Activated T-helper 1 cell treated with Interleukin-2 at 50 U/mL for 16 hours (primary cell): ENCODE measurements around the gene NMRK2.
A peak's percentile ranks its signal among the peaks of the same experiment; 100 is the strongest.
"Not testable (repeated sequence)": the region's sequence is repeated elsewhere in the genome, so short reads cannot be mapped to it uniquely, and the experiment has no call there.

ENCODE experiments used
- DNase-seq: peaks from one replicate; pipeline ENCODE4 v3.0.0-alpha.2; 2020; ENCODE audit warnings: low read depth

The NMRK2 gene

DNA sequence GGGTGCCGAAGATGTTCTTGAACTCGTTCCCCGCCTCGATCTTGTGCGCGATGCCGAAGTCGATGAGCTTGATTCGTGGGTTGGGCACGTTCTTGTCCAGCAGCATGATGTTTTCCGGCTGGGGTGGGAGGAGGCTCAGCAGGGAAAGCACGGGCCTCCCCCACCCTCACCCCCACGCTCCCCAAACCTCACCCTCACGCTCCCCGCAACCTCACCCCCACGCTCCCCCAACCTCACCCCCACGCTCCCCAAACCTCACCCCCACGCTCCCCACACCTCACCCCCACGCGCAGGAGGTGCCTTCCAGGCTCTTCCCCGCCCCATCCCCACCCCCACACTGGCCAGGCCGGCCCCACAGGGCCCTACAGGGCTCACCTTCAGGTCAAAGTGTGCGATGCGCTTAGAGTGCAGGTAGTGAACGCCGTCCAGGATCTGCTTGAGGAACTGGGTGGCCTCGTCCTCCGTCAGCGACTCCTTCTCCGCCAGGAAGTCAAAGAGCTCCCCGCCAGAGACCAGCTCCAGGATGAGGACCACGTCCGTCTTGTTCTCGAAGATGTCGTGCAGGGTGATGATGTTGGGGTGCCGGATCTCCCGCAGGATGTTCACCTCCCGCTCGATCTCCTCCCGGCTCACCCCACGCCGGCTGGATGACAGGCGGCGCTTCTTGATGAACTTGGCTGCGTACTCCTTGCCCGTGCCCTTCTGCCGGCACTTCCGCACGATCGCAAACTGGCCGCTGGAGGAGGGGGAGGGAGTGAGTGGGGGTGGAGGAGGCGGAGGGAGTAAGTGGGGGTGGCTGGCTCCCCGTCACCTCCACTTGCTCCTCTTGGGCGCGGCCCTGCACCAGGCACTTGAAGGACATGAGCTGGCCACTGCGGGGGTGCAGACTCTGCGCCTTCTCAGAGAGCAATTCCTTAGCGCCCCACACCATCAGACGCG lies 31.7 kb downstream of the NMRK2 start:
- no peak for DNase-seq

DNA sequence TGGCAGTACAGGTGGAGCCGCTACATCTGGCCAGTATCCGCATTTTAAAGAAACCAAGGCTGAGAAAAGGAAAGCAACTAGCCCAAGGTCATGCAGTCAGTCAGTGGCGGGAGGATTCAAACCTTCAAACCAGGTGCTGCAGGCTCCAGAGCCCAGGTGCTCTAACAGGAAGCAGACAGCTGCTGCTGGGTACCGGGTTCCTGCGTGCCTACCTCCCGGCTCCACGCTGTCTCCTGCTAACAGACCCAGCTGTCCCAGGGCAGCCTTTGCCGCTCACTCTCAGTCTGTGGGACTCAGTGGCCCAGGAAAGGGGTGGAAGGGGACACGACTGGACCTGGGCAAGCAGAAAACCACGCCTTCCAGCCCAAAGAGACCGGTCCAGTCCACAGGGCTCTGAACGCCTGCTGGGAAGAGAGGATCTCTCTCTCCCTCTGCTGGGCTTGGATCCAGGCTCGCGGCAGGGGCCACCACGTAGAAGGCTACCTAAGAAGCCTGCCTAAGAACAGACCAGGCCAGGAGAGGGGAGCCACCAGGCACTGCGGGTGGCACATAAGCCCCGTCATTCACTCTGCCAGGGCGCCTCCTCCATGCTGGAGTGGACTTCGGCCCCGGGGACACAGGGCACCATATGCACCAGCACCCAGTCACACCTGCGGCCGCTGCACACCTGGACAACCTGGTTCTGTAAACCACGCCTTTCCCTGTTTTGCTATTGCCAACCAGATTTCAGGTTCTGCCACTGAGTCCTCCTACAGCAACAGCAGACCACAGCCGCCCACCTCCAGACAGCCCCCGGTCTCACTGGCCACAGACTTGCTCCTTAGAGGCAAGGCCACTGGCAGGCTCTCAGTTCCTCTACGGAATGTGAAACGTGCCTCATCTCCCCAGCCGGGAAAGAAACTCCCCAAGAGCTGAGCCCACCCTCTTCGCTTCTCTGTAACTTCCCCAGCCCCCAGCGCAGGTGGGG lies 33.5 kb downstream of the NMRK2 start:
- DNase-seq = no peak

DNA sequence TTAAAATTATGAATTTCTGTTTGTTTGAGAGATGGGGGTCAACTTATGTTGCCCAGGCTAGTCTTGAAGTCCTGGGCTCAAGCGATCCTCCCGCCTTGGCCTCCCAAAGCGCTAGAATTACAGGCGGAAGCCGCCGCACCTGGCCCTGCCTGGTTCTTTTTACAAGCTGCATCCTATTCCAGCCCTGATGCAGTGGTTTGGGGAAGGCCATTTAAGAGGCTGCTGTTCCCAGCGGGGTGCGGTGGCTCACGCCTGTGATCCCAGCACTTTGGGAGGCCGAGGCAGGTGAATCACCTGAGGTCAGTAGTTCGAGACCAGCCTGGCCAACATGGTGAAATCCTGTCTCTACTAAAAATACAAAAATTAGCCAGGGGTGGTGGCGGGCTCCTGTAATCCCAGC lies 35.1 kb downstream of the NMRK2 start:
- DNase-seq = not testable (repeated sequence)

DNA sequence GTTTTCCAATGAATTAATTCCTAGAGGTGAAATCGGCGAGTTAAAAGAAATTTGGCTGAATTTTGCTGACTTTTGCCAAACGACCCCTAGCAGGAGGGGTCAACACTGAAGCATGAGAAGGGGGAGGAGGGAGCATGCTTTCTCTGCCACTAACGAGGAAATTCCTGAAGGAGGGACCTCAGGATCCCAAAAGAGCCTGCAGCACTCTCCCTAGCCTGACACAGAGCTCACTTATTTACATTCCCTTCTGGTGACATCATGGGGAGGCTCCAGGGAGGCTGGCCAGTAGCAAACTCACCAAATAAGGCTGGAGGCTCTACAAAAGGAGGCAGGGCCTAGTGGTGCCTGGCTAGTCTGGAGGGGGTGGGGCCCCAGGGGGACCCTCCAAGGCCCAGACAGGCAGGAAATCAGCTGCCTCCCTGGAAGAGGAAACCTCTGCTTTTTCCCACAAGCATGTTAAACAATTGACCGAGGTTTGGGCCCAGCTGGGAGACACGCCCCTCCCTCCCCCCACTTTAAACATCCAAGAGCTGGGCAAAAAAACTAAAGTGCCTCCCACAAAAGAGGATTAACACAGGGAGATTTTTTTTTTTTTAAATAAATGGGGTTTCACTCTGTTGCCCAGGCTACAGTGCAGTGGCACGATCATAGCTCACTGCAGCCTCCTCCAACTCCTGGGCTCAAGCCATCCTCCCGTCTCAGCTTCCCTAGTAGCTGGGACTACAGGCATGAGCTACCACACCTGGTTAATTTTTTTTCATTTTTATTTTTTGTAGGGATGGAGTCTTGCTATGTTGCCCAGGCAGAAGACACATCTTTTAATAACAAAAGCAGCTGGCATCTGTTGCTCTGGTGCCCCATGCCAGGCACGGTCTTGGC lies 35.9 kb downstream of the NMRK2 start:
- no peak for DNase-seq

DNA sequence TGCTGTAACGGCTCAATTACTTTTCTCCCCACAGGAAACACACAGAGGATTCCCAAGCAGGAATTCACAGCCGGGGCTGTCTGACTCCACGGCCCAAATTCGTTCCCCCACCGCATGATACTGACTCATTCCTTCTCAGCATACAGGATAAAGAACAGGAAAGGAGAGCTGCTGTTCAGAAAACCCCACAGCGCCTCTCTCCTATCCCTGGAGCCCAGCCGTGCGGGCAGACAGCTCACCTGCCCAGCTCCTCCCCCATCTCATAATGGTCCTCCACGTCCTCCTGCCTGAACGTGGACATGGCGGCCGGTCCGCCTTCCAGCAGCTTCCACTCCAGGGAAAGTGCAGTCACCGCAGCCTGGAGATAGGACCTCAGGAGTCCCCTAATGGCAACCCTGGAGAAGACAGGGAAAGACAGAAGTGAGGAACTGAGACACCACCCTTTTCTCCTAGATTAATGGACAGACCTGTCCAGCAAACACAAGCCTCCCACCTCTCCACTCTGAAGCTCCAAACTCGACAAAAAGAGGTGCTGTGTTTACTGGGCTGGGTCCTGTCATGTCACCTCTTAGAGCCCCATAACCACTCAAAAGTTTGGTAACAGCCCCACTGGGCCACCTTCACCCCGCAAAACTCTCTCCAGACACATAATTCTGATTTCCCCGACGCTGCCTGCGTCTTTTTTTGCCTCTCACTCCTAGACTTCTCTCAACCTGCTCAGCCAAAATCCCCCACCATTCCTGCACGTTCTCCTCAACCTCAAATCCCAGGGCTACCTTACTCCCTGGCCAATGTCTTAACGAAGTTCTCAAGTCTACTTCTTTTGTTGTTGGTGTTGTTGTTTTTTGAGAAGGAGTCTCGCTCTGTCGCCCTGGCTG lies 36.8 kb downstream of the NMRK2 start:
- DNase-seq = no peak

DNA sequence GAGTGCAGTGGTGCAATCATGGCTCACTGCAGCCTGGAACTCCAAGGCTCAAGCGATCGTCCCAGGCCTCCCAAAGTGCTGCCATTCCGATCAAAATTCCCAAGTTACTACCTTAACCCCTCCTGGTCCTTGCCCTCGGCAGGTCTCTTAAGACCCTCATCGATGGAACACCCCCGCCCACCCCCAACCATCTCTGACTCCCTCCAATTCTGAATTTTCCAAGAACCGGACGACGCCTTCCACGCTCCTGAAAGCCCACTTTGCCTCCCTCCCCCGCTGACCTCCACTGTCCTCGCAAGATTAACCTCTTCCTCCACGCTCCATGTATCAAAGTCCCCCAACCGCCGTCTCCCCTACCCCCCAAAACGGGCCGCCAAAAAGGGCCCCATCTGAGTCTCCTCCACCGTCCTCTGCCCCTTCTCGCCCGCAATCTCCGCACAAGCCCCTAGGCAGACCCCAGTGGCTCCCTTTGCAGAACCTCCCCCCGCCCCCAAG lies 37.5 kb downstream of the NMRK2 start:
- DNase-seq = no peak

DNA sequence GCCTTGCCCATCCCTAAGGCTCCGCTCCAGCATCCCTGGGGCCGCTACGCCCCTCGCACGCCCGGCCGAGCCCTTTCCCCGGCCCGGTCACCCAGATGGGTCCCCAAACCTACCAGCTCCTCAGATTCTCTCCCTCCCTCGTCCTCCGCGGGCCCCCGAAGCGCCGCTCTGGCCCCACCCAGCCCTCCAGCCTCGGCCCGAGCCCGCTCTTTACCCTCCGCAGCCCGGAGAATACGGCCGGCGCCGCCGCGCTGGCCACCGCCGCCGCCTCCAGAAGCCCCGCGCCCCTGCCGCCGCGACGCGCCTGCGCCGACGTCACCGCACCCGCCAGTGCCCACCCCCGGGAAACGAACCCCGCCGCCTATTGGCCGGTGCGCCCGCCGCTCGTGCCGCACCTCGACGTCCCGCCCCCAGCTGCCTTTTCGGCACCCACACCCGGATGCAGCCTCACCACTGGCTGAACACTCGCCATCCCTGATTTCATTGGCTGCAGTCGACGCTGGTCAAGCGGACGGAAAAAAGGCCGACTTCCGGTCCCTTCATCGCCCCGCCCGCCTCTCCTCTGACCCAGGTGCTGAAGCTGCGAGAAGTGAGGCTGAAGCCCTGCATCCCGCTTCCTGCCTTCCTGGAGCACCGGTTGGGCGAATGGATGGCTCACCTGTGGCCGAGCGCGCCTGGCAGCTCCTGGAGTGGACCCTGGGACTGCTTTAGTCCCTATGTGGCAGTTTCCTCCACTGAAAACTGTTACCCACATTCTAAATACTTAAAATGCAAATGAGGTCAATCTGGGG lies 38.1 kb downstream of the NMRK2 start, which contains the start of gene DAPK3:
Gene DAPK3 (minus strand): TSS at position 292 of the 791 bp plus-strand sequence. CDS start 1,364 bp downstream, outside the sequence.
- DNase-seq = peak; percentile 85

DNA sequence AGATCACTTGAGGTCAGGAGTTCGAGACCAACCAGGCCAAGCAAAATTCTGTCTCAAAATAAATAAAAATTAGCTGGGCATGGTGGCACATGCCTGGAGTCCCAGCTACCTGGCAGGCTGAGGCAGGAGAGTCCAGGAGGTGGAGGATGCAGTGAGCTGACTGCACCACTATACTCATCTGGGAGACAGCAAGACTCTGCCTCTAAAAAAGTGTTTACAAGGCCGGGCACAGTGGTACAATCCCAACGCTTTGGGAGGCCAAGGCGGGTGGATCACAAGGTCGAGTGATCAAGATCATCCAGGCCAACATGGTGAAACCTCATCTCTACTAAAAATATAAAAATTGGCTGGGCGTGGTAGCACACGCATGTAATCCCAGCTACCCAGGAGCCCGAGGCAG lies 42.3 kb downstream of the NMRK2 start:
- no peak for DNase-seq

DNA sequence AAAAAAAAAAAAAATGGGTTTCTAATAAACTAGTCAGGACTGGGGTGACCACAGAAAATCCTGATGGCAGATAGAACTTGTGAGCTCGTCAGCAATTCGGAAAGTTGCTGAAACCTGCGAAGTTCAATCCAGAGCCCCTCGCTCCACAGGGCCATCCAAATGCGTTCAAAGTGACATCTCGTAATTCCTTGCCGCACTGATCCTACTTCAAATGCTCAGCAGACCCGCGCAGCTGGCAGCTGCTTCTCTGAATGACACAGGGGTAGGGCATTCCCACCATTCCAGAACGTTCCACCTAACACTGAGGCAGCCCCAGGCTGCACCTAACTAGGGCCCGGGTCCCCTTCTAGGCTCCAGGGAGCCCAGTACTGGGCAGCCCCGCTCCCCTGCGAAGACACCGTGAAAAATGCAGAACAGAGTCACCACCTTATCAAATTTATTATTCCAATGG lies 42.8 kb downstream of the NMRK2 start:
- DNase-seq = no peak

DNA sequence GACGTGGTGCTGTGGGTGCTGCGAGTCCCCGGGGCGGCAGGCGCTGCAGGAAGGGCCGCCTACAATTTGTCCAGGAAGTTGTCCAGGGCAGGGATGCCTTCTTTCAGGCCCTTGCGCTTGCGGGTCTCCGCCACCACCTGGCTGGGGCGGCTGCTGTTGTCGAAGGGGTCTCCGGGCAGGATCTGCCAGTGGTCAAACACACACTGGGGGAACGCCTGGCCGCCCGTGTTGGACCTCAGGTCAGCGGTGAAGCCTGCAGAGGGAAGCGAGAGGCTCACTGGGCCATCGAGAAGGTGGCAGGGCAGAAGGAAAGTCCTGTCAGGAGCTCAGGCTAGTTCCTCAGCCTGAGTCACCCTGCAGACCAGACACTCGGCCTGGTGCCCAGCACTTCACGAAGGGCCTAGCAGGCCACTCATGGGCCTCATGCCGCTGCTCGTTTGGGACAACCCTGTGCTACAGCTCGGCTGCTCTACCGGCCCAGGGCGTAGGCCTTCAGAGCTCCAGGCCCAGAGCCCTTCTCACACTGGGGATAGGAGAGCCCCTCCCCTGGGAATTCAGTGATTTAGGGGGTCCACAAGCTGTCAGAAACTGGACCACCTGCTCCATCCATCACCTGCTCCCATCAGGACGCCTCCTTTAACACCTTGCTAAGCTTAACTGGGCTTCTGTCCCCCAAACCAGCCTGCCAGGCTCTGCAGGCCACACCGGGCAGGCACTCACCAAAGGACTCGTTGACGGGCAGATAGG lies 43.8 kb downstream of the NMRK2 start:
- DNase-seq = no peak

DNA sequence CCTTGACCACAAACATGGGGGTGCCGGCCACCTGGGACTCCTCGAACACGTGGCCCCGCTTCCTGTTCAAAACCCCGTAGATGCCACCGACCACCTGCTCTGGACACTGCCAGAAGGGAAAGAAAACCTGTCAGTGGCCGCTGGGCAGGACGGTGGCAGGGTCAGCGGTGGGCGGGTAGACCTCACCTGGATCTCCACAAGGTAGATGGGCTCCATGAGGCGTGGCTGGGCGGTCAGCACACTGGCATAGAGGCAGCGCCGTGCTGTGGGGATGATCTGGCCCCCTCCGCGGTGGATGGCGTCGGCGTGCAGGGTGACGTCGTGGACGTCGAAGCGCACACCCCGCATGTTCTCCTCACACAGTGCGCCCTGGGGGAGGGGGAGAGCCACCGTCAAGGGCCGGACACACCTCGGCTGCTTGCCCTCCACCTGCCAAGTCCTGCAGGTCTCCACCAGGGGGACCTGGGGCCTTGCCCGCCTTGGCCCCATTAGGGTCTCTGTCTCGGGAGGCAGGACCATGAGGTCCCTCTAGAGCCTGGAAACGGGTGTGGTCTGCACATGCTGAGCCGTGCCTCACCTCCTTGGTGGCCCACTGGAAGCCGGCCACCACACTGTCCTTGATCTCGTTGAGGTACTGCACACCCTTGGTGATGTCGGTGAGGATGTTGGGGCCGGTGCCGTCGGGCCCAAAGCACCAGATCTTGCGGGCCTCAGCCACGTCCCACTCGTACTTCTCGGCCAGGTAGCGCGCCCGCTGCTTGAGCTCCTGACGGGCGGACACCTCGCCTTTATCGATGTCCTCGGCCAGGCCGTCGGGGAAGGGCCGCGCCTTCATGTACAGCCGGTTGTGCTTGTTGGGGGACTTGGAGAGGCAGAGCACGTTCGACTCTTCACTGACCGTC lies 44.6 kb downstream of the NMRK2 start:
- no peak for DNase-seq

DNA sequence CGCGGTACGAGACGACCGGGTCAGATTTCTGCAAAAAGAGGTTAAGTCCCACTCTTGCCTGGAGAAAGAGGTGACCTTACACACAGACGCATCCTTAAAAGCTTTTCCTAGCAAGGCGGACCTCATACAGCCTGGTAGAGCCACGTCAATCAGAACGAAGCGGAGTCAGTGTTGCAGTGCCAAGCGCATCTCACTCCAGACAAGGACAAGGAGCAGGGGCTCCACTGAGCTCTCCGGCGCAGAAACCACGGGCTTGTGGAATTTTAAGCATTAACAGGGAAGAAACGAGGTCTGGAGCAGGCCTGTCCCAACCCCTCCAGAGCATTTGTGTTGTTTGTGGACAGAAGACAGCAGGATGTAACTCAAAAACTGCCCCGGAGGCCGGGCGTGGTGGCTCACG lies 45.3 kb downstream of the NMRK2 start:
- no peak for DNase-seq

DNA sequence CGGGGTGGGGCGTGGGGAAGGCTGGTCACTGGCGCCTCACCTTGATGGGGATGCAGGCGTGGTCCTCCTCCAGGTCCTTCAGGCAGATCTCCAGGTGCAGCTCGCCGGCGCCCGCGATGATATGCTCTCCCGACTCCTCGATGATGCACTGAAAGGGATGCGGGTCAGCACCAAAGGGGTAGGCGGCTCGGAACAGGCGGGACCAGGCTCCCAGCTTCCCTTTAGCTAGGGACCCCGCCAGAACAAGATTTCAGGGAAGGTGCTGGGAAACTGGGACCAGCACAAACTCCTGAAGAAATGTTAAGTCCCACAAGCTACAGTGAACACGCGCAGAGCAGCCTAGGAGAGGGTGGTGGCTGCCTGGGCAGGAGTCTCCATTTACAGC lies 46.4 kb downstream of the NMRK2 start:
- DNase-seq = no peak

DNA sequence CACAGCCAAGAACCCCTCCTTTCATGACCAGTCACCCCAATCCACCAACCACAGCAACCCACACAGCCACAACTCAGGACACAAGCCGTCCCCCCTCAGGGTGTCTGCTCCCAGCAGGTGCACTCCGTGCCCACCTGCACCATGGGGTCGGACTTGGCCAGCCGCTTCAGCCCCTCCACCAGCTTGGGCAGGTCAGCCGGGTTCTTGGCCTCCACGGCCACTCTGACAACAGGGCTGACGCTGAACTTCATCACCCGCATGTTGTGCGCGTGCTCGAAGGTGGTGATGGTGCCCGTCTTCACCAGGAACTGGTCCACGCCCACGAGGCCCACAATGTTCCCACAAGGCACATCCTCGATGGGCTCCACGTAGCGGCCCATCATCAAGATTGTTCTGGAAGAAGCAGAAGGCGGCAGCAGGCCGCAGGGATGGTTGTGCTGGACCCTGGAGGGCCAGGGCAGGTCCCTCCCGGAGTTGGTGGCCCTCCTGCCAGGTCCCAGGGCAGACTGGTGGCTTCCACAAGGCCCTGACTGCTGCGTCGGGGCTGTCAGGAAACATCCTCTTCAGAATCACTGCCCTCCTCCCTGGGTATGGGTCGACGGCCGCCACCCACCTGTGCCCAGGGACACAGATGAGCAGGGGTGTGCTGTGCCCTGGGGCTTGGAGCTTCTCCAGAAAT lies 46.9 kb downstream of the NMRK2 start:
- DNase-seq = no peak

DNA sequence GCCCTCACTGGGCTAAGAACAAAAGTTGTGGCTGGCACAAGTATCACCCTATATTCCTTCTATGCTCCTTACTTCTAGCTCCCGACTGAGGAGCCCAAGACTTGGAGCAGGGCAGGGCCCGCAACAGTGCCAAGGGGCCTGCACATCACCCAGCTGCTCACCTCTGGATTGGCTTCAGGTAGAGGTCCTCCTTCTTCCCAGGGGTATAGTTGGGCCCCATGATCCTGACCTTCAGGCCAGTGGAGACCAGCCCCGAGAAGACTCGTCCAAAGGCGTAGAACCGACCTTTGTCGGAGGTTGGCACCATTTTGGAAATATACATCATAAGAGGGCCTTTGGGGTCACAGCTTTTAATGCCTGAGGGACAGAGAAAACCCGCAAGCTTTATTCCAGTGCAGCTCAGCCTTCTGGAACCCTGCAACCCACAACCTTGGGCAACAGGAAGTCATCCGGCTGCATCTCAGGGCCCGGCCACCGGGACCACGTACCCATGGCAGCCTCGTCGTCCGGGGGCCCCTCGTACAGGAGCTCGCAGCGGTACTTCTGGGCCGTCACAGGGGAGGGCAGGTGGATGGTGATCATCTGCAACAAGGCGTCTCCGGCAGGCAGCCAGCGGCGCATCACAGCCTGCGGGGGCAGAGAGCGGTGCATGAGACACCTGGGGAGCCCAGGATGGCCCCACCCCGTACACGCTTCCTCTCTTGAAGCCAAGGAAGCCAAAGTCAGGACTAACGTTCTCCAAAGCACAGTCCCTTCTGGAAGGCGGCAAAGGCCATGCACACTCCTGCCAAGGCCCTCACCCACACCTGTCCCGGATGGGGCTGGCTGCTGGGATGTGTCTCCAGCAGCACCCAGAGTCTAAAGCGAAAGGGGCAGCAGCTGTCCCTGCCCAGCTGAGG lies 47.7 kb downstream of the NMRK2 start:
- no peak for DNase-seq

DNA sequence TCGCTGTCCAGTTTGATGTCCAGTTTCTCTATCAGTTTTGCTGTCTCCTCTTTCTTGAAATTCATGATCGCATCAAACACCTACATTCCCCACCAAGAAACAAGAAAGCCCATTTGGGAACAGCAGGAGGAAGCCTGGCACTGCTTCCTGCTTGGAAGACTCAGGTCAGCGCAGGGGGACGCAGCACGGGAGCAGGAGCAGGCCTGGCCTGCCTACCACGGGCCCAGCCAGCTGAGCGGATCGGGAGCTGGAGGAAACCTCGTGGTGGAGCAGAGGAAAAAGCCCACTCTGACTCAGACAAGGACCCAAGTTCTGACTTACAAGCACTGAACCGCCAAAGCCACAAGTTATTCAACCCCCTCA lies 48.5 kb downstream of the NMRK2 start:
- DNase-seq = no peak
